ENCODE results near the gene CTSZ. TPM values are rescaled to one million over a fixed set of nuclear protein-coding genes. Genes with fewer than 3 reads are reported as not detected.

Gene CTSZ
- total RNA-seq, 3 donors from 2014 or later: 135 to 238 (median 181) TPM

DNA sequence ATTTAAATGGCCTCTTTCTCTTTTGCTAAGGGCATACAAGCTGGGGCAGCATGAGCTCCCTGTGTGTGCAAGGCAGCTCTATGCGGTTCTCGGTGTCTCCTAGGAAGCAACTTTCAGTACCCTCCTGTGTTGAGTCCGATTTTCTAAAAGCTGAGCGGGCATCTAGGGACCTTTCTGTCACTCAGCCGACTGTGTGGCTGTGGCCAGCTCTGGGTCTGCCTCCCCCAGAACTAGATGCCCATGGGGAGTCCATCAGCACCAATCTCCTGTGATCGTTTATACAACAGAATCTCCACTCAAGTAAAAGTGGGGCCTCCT is 18.5 kb downstream of the CTSZ start:
- DNase-seq (ENCODE audit: low spot score in 2 of 2): no peak
- Histone ChIP-seq H3K4me3 (no peak overlapping the region), H3K27me3 (no peaks in the 10 kb centered on the region), H3K27ac (peak overlapping the region; percentile 64 to 70), H3K4me1 (peaks cover 0 to 2% of the 10 kb centered on the region in 2 donors), H3K36me3 (peaks cover 13% of the 10 kb centered on the region), H3K9me3 (no peaks in the 10 kb centered on the region)
- TF ChIP-seq POLR2AphosphoS5 (IDR thresholded peaks at IDR 0.05) (no peak), POLR2A (IDR thresholded peaks at IDR 0.05) (no peak)
- TF ChIP-seq, protein P1, sequence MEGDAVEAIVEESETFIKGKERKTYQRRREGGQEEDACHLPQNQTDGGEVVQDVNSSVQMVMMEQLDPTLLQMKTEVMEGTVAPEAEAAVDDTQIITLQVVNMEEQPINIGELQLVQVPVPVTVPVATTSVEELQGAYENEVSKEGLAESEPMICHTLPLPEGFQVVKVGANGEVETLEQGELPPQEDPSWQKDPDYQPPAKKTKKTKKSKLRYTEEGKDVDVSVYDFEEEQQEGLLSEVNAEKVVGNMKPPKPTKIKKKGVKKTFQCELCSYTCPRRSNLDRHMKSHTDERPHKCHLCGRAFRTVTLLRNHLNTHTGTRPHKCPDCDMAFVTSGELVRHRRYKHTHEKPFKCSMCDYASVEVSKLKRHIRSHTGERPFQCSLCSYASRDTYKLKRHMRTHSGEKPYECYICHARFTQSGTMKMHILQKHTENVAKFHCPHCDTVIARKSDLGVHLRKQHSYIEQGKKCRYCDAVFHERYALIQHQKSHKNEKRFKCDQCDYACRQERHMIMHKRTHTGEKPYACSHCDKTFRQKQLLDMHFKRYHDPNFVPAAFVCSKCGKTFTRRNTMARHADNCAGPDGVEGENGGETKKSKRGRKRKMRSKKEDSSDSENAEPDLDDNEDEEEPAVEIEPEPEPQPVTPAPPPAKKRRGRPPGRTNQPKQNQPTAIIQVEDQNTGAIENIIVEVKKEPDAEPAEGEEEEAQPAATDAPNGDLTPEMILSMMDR (IDR thresholded peaks at IDR 0.05): no peak
- intact Hi-C loops (cut with DNase I; ENCODE audit: low total_unique reads): loop anchor here (10.0 kb wide), 1 partner anchor 94 kb away; no protein-coding TSS in a partner anchor

DNA sequence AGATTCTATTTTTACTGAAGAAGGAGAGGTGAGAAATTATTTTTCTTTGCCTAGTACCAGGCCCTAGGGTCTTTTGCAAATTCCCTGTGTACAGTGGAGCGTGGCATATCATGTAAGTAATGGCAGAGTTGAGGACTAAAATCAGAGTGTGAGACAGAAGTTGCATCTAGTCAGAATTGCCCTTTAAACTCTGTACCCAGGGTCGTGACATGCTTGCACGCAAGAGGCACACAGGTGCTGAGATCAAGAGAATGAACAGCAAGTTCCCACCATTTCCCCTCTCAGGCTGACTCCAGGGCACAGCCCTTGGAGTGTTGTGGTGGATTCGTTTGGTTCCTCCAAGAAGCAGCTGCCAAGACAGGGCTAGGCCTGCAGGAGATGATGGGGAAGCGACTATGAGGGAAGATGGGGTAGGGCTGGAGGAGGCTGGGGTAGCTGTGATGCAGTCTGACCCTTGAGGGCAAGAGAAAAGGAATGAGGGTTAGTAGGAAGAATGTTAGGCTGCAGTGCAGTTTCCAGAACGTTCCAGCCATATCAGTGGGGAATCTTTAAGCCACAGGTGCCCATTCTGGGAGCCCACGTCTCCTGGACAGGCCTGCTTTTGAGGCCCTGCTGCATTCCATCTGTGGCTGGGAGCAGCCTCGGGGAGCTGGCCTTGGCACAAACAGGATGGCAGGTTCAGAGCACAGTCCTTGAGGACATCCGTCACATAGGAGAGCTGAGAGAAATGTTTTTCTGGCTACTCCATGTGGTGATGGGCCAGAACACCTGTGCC is 19.1 kb downstream of the CTSZ start:
- intact Hi-C loops (cut with DNase I; ENCODE audit: low total_unique reads): loop anchor here (10.0 kb wide), 1 partner anchor 93 kb away; no protein-coding TSS in a partner anchor
- peak overlapping the region; percentile 64 to 70 for H3K27ac ChIP-seq
- peak in 1 of 2 donors; percentile 82 for DNase-seq (ENCODE audit: low spot score in 2 of 2)

DNA sequence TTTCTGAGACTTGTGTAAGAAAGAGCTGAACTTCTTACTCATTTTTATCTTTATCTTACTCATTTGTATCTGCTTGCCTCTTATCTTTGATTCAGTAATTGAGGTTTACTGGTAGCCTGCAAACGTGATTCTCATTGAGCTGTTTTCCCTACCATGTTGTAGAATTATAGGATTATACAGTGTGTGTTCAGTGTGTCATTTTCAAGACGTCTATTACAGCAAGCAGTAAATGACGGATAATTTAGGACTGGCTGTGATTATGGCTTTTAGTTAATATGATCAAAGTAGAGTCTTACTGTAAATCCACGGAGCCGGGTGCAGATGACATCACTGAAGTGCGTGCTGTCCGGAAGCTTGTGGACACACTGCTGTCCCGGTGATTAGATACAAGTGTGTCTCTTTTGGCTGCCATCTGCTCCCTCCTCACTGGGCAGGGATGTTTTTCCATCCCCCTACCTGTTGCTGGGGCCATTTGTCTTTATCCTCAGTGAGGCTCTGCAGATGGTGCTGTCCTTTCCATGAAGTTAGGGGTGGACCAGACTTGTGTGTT is 20.0 kb downstream of the CTSZ start:
- Histone ChIP-seq H3K36me3 (peaks cover 6% of the 10 kb centered on the region), H3K27me3 (no peaks in the 10 kb centered on the region), H3K9me3 (no peaks in the 10 kb centered on the region), H3K4me3 (no peak overlapping the region), H3K27ac (peak overlapping the region; percentile 19 to 64), H3K4me1 (peaks cover 0 to 2% of the 10 kb centered on the region in 2 donors)
- TF ChIP-seq, protein P1 (IDR thresholded peaks at IDR 0.05): no peak
- TF ChIP-seq POLR2A (IDR thresholded peaks at IDR 0.05): no peak
- no peak for TF ChIP-seq POLR2AphosphoS5 (IDR thresholded peaks at IDR 0.05)
- intact Hi-C loops (cut with DNase I; ENCODE audit: low total_unique reads): loop anchor here (10.0 kb wide), 1 partner anchor 92 kb away; no protein-coding TSS in a partner anchor
- no peak for DNase-seq (ENCODE audit: low spot score in 2 of 2)

More for the DNA sequence above, 19.1 kb downstream of the CTSZ start:
- TF ChIP-seq POLR2A (IDR thresholded peaks at IDR 0.05) (no peak), POLR2AphosphoS5 (IDR thresholded peaks at IDR 0.05) (no peak)
- TF ChIP-seq, protein P1 (IDR thresholded peaks at IDR 0.05): no peak
- peaks cover 9% of the 10 kb centered on the region for H3K36me3 ChIP-seq
- H3K27me3 ChIP-seq: no peaks in the 10 kb centered on the region
- peaks cover 0 to 2% of the 10 kb centered on the region in 2 donors for H3K4me1 ChIP-seq
- no peaks in the 10 kb centered on the region for H3K9me3 ChIP-seq
- no peak overlapping the region for H3K4me3 ChIP-seq

DNA sequence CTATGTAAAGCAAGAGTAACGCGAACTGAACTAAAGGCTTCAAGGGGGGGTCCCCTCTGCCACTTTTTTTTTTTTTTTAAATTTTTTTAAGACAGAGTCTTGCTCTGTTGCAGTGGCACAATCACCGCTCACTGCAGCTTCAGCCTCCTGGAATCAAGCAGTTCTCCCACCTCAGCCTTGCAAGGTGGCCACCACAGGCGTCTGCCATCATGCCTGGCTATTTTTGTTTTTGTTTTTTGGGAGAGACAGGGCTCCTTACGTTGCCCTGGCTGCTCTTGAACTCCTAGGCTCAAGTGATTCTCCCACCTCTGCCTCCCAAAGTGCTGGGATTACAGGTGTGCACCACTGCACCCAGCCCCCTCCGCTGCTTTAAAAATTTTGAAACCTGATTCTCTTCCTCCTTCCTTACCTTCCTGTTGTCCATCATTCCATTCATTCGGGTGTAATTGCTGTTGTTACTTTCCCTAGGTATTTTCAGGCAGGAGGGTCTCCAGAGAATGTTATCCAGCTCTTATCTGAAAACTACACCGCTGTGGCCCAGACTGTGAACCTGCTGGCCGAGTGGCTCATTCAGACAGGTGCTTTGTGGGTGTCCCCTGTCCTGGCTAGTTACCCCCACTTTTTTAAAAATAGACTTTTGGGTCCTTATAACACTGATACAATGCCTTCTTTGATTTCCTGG is 20.6 kb downstream of the CTSZ start:
- Histone ChIP-seq H3K27me3 (no peaks in the 10 kb centered on the region), H3K4me3 (no peak overlapping the region), H3K9me3 (no peaks in the 10 kb centered on the region), H3K36me3 (peaks cover 6% of the 10 kb centered on the region), H3K4me1 (peaks cover 0 to 2% of the 10 kb centered on the region in 2 donors), H3K27ac (peak overlapping the region in 1 of 2 donors; percentile 64)
- TF ChIP-seq POLR2A (IDR thresholded peaks at IDR 0.05): no peak
- no peak for DNase-seq (ENCODE audit: low spot score in 2 of 2)
- intact Hi-C loops (cut with DNase I; ENCODE audit: low total_unique reads): loop anchor here (10.0 kb wide), 1 partner anchor 92 kb away; no protein-coding TSS in a partner anchor

DNA sequence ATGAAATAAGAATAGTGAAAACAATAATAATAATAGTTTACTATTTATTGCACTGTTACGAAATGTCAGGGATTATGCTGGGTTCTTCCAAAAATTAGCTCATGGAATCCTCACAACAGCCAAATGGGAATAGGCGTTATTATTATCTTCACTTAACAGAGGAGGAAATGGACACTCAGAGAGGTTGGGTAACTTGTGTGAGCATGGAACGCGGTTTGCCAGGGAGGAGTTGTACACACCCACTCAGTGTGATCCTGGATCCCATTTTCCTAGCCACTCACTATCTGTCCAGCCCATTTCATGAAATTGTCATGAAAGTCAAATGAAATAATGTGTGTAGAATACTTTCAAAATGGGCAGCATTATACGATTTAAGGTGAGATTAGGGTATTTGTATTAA is 21.4 kb downstream of the CTSZ start:
- DNase-seq (ENCODE audit: low spot score in 2 of 2): no peak
- intact Hi-C loops (cut with DNase I; ENCODE audit: low total_unique reads): loop anchor here (10.0 kb wide), 1 partner anchor 91 kb away; no protein-coding TSS in a partner anchor
- Histone ChIP-seq H3K4me1 (peaks cover 0 to 2% of the 10 kb centered on the region in 2 donors), H3K36me3 (peaks cover 1% of the 10 kb centered on the region), H3K27ac (peak overlapping the region in 1 of 2 donors; percentile 22), H3K27me3 (no peaks in the 10 kb centered on the region), H3K9me3 (no peaks in the 10 kb centered on the region), H3K4me3 (no peak overlapping the region)
- TF ChIP-seq, protein P1 (IDR thresholded peaks at IDR 0.05): no peak
- TF ChIP-seq POLR2AphosphoS5 (IDR thresholded peaks at IDR 0.05) (no peak), POLR2A (IDR thresholded peaks at IDR 0.05) (no peak)
